Parathyroid adenoma (tissue), 2 donors: ENCODE measurements around the gene LRBA.

Experiments
- H2AFZ ChIP-seq: fragments of 300-600 bp; sonication (generic); one replicate; pipeline ENCODE4 v1.7.0; 2017; ENCODE audit warnings: antibody characterized with exemption, mild to moderate bottlenecking
- H3K27ac ChIP-seq: fragments of 300-600 bp; sonication (generic); one replicate; pipeline ENCODE4 v1.7.0; 2017
- H3K27me3 ChIP-seq: fragments of 300-600 bp; sonication (generic); one replicate; pipeline ENCODE4 v1.7.0; 2017; ENCODE audit warnings: low read length; ENCODE audit not compliant: control insufficient read depth, insufficient read depth
- H3K36me3 ChIP-seq: fragments of 300-600 bp; sonication (generic); one replicate; pipeline ENCODE4 v1.7.0; 2017; ENCODE audit warnings: low read length; ENCODE audit not compliant: control insufficient read depth, insufficient read depth
- H3K4me1 ChIP-seq: fragments of 300-600 bp; sonication (generic); one replicate; pipeline ENCODE4 v1.7.0; 2017; ENCODE audit warnings: control low read depth
- H3K4me2 ChIP-seq: fragments of 300-600 bp; sonication (generic); one replicate; pipeline ENCODE4 v1.7.0; 2017; ENCODE audit warnings: low read length
- H3K4me3 ChIP-seq: fragments of 300-600 bp; sonication (generic); one replicate; pipeline ENCODE4 v1.7.0; 2017; ENCODE audit warnings: low read depth, low read length
- H3K79me2 ChIP-seq: fragments of 300-600 bp; sonication (generic); one replicate; pipeline ENCODE4 v1.7.0; 2017; ENCODE audit warnings: control low read depth
- H3K9ac ChIP-seq: fragments of 300-600 bp; sonication (generic); one replicate; pipeline ENCODE4 v1.7.0; 2017; ENCODE audit warnings: mild to moderate bottlenecking
- H3K9me3 ChIP-seq: fragments of 300-600 bp; sonication (generic); one replicate; pipeline ENCODE4 v1.7.0; 2017; ENCODE audit warnings: low read length; ENCODE audit not compliant: control insufficient read depth
- CTCF ChIP-seq: fragments of 300-600 bp; sonication (generic); IDR thresholded peaks from one replicate; pipeline ENCODE4 v1.7.0; 2017; ENCODE audit warnings: antibody characterized with exemption, mild to moderate bottlenecking
- donor health status: primary hyperparathyroidism.

Gene LRBA

GRCh38 chr4:150852216-150852615, 162.9 kb downstream of the LRBA start:
- Histone ChIP-seq H3K27me3 (no peaks in the 10 kb centered on the region), H3K4me1 (no peaks in the 10 kb centered on the region), H2AFZ (no peak overlapping the region), H3K4me2 (no peak overlapping the region), H3K79me2 (no peaks in the 10 kb centered on the region), H3K27ac (no peak overlapping the region), H3K4me3 (no peak overlapping the region), H3K9me3 (no peaks in the 10 kb centered on the region), H3K36me3 (no peaks in the 10 kb centered on the region), H3K9ac (no peak overlapping the region)
- TF ChIP-seq CTCF: no peak

- H3K4me1 ChIP-seq: no peaks in the 10 kb centered on the region
- no peaks in the 10 kb centered on the region for H3K27me3 ChIP-seq
- H3K4me3 ChIP-seq: no peak overlapping the region
- no peaks in the 10 kb centered on the region for H3K36me3 ChIP-seq
- no peak for TF ChIP-seq CTCF
- H3K9me3 ChIP-seq: no peaks in the 10 kb centered on the region
- no peak overlapping the region for H3K4me2 ChIP-seq
- no peak overlapping the region for H2AFZ ChIP-seq
- H3K27ac ChIP-seq: no peak overlapping the region
- H3K9ac ChIP-seq: no peak overlapping the region
- H3K79me2 ChIP-seq: no peaks in the 10 kb centered on the region
Observed at GRCh38 chr4:150849016-150849415, 166.1 kb downstream of the LRBA start.

- no peak for TF ChIP-seq CTCF
- Histone ChIP-seq H3K79me2 (no peaks in the 10 kb centered on the region), H2AFZ (no peak overlapping the region), H3K36me3 (no peaks in the 10 kb centered on the region), H3K4me1 (no peaks in the 10 kb centered on the region), H3K27ac (no peak overlapping the region), H3K4me3 (no peak overlapping the region), H3K9me3 (no peaks in the 10 kb centered on the region), H3K4me2 (no peak overlapping the region), H3K9ac (no peak overlapping the region), H3K27me3 (no peaks in the 10 kb centered on the region)
Observed at GRCh38 chr4:150828159-150828558, 186.9 kb downstream of the LRBA start.

- Histone ChIP-seq H3K9me3 (no peaks in the 10 kb centered on the region), H3K9ac (no peak overlapping the region), H3K27me3 (no peaks in the 10 kb centered on the region), H3K4me2 (no peak overlapping the region), H2AFZ (no peak overlapping the region), H3K4me1 (no peaks in the 10 kb centered on the region), H3K36me3 (no peaks in the 10 kb centered on the region), H3K27ac (no peak overlapping the region), H3K4me3 (no peak overlapping the region), H3K79me2 (no peaks in the 10 kb centered on the region)
- no peak for TF ChIP-seq CTCF
Observed at GRCh38 chr4:150827226-150827625, 187.9 kb downstream of the LRBA start.

GRCh38 chr4:150826306-150826705, 188.8 kb downstream of the LRBA start:
- TF ChIP-seq CTCF: no peak
- Histone ChIP-seq H3K4me1 (no peaks in the 10 kb centered on the region), H3K27me3 (no peaks in the 10 kb centered on the region), H2AFZ (no peak overlapping the region), H3K79me2 (no peaks in the 10 kb centered on the region), H3K4me2 (no peak overlapping the region), H3K4me3 (no peak overlapping the region), H3K9ac (no peak overlapping the region), H3K27ac (no peak overlapping the region), H3K9me3 (no peaks in the 10 kb centered on the region), H3K36me3 (no peaks in the 10 kb centered on the region)
